GM19468 (cell line): ENCODE results near the gene MYMX.
"Not testable (repeated sequence)": the region's sequence is repeated elsewhere in the genome, so short reads cannot be mapped to it uniquely, and the experiment has no call there.

Experiments
- ATAC-seq: cut with Tn5 transposase; IDR thresholded peaks from one replicate; pipeline ENCODE4 v1.9.1; 2021; ENCODE audit warnings: mild to moderate bottlenecking, moderate library complexity, moderate number of reproducible peaks; ENCODE audit not compliant: unreplicated experiment; ENCODE audit errors: extremely low read depth

MYMX gene

DNA sequence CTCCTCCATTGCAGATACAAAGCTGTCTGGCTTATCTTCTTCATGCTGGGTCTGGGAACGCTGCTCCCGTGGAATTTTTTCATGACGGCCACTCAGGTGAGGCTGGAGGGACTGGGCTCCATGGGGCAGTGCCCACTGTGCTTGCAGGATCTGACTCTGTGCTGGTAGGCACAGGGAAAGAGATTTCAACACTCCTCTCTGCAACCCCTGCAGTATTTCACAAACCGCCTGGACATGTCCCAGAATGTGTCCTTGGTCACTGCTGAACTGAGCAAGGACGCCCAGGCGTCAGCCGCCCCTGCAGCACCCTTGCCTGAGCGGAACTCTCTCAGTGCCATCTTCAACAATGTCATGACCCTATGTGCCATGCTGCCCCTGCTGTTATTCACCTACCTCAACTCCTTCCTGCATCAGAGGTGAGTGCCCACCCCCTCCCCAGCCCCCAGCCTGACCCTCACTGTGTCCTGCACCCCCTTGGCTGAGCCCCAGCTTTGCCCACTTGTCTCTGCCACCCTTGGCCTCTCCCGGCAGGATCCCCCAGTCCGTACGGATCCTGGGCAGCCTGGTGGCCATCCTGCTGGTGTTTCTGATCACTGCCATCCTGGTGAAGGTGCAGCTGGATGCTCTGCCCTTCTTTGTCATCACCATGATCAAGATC, 12.8 kb downstream of the MYMX start:
- ATAC-seq = no peak

DNA sequence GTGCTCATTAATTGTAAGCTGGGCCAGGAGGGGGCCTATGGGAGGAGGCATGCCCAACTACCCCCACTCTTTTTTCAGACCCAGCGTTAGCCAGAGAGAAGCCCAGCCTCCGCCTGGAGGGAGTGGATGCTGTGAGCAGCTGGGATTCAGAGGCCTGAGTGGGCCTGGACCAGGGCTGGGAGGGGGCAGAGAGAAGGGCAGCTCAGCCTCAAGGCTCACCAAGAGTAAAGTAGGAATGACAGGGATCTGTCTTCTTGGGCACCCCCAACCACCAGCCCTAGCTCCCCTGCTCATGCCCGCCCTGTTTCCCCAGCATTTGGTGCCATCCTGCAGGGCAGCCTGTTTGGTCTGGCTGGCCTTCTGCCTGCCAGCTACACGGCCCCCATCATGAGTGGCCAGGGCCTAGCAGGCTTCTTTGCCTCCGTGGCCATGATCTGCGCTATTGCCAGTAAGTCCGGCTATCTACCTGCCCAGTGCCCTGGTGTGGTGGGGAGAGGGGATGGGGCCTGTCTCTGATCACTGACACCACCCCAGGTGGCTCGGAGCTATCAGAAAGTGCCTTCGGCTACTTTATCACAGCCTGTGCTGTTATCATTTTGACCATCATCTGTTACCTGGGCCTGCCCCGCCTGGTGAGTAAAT, 13.4 kb downstream of the MYMX start:
- no peak for ATAC-seq

DNA sequence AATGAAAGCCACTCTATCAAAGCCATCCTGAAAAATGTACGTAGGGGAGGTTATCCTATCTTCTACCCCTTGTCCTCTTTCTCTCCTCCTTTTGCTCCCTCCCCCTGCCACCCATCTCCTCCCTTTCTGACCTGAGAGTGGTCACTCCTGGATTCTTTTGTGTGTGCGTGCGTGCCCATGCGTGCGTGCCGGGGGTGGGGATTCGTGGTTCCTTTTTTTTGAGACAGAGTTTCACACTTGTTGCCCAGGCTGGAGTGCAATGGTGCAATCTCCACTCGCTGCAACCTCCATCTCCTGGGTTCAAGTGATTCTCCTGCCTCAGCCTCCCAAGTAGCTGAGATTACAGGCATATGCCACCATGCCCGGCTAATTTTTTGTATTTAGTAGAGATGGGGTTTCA, 14.7 kb downstream of the MYMX start:
- not testable (repeated sequence) for ATAC-seq

DNA sequence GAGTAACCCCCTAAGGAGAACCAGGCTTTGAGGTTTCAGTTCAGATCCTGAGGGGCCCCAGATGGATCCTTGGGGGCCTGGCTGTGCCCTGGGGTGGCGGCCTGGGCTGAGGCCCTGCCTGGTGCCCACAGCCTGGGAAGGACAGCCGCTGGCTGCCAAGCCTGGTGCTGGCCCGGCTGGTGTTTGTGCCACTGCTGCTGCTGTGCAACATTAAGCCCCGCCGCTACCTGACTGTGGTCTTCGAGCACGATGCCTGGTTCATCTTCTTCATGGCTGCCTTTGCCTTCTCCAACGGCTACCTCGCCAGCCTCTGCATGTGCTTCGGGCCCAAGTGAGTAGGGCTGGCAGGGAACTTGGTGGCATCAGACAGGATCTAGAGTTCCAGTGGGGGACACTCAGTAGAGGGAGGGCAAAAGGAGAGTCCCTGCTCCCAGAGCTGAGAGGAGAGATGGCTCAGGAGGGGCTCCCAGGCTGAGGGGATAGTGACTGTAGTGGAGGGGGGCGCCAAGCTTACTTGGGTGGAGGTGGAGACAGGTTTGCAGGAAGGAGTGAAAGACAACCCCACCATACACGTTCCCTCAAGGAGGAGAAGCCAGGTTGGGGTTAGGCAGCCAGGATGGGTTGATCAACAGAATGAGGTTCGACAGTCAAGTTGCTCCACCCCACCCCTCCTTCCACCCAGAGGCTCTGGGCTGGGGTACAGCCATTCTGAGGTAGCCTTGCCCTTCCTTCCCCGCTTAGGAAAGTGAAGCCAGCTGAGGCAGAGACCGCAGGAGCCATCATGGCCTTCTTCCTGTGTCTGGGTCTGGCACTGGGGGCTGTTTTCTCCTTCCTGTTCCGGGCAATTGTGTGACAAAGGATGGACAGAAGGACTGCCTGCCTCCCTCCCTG, 16.2 kb downstream of the MYMX start:
- ATAC-seq = no peak

DNA sequence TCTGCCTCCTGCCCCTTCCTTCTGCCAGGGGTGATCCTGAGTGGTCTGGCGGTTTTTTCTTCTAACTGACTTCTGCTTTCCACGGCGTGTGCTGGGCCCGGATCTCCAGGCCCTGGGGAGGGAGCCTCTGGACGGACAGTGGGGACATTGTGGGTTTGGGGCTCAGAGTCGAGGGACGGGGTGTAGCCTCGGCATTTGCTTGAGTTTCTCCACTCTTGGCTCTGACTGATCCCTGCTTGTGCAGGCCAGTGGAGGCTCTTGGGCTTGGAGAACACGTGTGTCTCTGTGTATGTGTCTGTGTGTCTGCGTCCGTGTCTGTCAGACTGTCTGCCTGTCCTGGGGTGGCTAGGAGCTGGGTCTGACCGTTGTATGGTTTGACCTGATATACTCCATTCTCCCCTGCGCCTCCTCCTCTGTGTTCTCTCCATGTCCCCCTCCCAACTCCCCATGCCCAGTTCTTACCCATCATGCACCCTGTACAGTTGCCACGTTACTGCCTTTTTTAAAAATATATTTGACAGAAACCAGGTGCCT, 16.9 kb downstream of the MYMX start:
- no peak for ATAC-seq

DNA sequence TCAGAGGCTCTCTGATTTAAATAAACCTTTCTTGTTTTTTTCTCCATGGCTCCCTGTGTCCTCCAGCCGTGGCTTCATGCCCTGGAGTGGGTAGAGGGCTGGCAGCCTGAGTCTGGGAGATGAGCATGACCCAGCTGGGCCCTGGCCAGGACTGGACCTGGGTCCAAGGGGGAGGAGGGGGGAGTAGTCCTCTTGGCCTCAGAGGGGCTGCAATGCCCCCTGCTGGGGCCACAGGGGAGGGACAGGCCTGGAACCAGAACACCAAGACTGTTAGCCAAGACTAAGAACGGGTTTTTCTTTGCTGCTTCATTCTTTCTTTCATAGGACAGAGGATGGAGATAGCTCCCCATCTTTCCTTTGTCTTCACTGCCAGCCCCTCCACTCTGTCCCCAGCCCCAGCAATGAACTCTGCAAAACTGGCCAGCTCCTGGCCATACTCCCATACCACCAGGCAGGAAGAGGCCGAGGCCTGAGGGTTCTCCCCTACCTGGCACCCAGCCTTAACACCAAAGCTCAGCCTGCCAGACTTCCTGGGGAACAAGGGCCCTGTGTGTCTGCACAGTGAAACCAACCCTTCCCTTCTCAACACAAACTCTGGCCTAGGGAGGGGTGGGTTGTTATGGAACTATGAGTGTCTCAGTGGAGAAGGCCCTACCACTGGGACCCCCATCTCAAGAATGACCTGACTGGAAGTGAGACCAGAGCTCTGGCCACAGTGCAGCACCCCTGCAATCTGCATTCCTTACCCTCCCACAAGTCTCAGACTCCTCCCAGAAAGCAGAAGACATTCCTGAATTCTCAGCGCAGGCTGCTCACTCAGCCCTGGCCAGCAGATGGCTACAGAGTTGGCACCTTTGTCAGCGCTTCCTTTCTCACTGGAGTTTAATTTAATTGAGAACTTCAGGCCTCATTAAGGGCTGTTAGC, 17.6 kb downstream of the MYMX start:
- no peak for ATAC-seq

DNA sequence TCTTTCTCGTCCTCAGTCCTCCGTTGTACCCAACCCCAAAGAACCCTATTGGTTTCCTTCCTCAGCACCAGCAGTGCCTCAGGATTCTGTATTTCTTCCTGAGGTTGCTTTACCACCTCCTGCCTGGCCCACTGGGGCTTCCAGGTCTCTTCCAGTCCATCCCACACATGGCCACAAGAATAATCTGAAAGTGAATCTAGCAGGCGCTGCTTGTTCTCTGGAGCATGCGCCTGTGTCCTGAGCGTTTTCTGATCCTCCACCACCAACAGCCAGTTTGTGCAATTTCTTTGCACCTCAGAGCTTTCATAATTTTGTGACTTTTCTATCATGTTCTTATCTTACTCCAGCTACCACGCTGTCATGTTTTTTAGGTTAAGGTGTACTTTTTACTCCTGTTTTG, 18.5 kb downstream of the MYMX start:
- no peak for ATAC-seq

DNA sequence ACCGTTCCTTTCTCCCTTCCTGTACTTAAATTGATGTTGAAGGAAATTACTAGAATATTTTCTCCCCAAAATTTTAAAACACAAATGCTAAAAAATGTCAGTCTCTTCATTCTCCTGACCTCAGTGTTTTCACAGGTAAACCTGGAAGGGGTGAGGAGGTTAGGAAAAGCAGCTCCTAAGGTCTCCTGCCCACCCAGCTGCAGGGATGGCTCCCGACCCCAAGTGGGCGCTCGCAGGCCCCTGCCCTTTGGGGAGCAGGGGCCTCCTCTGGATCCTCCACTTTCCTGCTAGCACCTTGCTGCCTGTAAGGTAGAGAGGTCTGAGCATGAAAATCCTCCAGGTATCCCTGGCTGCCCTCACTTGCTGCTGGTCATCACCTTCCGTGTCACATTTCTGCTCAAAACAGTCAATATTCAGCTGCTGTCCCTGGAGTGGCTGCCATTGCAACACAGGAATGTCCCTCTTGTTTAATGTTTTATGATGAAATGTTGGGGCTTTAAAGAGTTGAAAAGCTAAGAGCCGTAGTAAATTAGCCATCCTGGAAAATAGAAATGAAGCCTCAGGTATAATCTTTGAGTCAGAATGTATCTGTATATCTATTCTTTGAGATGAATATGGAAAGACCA, 19.3 kb downstream of the MYMX start:
- no peak for ATAC-seq

DNA sequence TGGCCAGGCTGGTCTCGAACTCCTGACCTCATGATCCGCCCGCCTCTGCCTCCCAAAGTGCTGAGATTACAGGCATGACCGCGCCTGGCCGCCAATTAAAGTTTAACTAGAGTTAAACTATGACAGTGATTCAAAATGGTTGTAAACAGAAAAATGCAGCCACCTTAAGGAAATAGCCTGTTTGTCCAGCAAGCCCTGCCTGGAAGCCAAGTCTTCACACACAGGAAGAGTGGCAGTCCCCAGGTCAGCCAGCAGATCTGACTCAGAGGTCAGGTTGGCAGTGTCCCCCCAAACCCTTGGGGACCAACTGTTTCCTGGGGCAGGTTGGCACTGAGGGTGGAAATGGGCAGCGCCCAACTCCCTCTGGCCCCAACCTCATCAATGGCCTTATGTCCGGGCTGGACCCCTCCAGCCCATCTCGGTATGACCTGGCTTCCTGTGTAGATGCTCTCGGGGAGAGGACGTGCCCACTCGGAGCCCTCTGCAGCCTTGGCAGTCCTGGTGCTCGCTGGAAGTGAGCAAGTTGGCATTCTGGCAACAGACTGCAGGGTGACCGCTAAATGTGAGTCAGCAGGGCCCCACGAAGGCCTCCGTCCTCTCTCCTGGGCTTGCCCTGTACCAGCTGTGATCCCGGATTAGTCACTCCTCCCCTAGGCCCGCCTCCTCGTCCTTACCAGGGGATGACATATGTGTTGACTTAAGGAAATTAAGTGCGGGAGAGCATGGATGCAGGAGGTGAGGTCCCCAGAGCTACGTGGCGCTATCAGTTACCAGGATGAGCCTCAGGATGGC, 20.5 kb downstream of the MYMX start:
- ATAC-seq = no peak

DNA sequence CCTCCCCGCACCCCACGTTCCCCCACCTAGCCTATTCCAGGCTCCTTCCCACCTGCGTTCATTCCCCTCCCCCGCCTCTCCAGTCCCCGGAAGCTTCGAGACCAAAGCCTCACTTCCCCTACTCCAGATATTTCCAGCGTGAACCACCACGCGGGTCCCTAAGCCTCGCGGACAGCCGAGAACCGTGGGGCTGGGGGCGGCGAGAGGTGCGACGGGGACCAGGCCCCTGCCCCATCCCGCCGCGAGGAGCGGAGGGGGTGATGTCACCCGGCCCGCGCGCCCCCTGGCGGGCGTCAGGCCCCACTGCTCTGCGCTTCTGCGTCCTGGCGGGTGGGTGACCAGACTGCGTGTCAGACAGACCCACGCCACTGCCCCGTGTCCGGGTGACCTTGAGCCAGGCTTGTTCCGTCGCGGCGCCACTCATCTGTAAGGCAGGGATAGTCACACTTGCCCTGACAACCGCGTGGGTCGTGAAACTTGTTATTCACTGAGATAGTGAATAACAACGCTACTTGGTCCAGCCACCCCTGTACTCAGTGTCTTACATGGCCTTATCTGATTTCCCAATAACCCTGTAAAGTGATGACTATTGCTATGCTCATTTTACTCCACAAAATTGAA, 21.2 kb downstream of the MYMX start:
- peak; percentile 81 for ATAC-seq

DNA sequence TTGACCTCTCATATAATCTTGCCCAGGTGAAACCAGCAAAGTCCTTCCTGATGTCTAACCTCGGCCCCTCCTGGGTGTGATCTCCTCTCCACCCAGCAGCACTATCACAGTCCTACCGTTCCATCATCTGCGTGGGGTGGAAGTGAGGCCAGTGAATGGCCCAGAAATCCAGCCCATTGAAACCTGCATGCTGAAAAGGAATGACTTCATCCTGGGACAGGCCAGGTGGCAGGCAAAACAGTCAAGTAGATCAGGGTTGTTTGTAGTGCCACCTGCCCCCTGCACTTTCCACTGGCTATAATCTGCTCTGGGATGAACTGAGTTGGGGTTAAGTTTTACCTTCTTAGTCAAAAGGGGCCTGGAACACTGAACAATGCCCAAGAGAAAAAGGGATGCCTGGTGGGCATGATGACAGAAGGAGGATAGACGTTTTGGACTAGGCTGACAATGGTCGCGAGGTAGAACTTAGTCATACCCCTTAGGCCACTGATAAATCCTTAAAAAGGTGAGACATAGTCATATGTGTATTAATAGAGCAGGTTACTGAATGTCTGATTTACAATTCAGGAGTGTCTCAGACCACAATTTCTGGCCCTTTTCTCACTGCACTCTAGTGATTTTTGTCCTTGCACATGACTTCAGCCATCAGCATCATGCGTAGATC, 22.1 kb downstream of the MYMX start:
- no peak for ATAC-seq

DNA sequence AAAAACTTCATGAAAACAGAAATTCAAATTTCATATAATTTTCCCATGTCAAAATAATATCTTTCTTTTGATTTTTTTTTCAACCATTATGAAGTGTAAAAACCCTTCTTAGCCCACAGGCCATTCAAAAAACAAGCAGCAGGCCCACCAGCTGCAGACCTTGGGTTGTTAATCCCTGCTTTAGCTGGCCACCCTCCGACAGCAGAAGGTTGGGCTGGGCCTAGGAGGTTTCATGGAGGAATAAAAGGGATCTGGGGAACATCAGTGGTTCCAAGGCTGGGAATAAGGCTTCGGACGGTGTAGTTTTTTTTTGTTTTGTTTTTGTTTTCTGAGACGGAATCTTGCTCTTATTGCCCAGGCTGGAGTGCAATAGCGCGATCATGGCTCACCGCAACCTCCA, 26.6 kb downstream of the MYMX start:
- no peak for ATAC-seq

DNA sequence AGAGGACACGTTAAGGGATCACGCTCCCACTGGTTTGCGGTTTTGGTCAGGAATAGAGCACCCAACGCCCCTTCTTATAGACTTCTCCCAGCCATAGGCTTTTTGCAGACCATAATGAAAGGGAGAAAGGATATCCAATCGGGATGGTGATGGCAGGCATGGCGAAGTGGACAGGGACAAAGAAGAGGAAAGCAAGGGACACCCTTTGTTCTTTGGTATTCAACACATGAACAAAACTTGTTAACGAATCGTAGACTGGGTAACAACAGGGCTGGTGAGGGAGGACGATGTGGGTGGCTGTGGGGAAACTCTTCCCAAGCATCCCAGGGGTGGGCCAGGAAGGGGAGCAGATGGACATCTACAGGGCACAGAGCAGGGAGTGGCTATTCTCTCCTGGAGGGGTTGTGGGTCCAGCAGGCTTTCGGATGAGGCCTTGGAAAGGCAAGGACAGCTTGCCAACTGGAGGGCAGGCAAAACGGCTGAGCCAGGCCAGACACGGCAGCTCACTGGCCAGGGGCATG, 28.7 kb downstream of the MYMX start:
- no peak for ATAC-seq

DNA sequence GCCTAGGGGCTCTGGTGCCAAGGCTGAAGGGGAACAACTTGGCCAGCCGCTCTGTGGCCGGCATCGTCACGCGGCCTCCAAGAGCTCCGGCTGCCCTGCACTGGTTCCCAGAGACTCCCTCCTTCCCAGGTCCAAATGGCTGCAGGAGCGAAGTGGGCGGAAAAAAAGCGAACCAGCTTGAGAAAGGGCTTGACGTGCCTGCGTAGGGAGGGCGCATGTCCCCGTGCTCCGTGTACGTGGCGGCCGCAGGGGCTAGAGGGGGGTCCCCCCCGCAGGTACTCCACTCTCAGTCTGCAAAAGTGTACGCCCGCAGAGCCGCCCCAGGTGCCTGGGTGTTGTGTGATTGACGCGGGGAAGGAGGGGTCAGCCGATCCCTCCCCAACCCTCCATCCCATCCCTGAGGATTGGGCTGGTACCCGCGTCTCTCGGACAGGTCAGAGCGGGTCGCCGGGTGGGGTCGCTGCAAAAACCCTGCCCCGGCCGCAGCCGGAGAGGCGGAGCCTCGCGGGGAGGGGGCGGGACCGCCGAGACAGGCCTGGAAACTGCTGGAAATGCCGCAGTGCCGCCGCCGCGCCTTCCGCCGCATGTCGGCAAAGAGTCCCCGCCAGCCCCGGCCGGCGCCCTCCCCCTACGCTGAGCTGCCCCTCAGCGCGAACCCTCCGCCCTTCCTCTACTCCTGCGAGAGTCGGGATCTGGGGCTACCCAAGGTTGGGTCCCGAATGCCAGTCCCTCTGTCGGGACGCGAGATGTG, 29.4 kb downstream of the MYMX start:
- ATAC-seq = peak; percentile 18

DNA sequence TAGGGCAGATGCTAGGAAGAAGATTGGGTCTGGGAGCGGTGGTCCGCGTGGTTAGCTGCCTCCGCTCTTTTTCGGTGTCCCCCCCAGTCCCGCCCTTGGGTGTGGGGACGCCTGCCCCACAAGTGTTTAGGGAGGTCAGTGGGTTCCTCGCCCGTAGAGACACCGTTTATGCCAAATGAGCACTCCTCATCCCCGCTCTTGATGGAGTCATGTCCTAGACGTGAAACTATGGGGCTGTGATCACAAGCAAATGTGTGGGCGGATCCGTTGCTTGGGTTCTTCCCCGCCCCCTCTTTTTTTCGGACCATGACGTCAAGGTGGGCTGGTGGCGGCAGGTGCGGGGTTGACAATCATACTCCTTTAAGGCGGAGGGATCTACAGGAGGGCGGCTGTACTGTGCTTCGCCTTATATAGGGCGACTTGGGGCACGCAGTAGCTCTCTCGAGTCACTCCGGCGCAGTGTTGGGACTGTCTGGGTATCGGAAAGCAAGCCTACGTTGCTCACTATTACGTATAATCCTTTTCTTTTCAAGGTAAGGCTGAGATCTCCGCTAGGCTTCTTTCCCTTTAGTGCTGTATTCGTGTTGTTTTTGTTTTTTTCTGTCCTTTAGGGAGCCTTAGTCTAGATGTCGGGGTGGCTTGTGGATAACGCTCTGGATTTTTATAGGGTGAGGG, 30.1 kb downstream of the MYMX start, which contains the start of gene HSP90AB1:
TSS of gene HSP90AB1 (plus strand) at position 439 of the 675 bp plus-strand sequence. CDS start 1,529 bp downstream, outside the sequence.
- peak; percentile 54 for ATAC-seq
